Activated CD8-positive, alpha-beta T cell treated with anti-CD3 and anti-CD28 coated beads for 36 hours (primary cell): ENCODE results near the gene CDK19. TPM values are rescaled to one million over a fixed set of nuclear protein-coding genes. Genes with fewer than 3 reads are reported as not detected.

ENCODE experiments used
- ATAC-seq: fragments of 200-7000 bp; cut with Tn5 transposase; one replicate; pipeline ENCODE4 v1.10.0; 2021; ENCODE audit warnings: mild to moderate bottlenecking, moderate library complexity
- CTCF ChIA-PET: fragments of 350-600 bp; sonication (Branson Sonifier 250); formaldehyde crosslinking; loops from one replicate; lab custom pipeline; 2021; ENCODE audit warnings: antibody characterized with exemption; lab: Charles Lee
- POLR2A ChIA-PET: fragments of 350-600 bp; sonication (Branson Sonifier 250); formaldehyde crosslinking; loops from one replicate; lab custom pipeline; 2021; ENCODE audit warnings: antibody characterized with exemption; lab: Charles Lee
- DNase-seq: peaks from one replicate; pipeline ENCODE4 v3.0.0-alpha.2; 2020
- H3K27ac Mint-ChIP-seq: one replicate; pipeline ENCODE4 v1.8.0; 2021; ENCODE audit warnings: mild to moderate bottlenecking, mixed read lengths
- H3K27me3 Mint-ChIP-seq: one replicate; pipeline ENCODE4 v1.8.0; 2021; ENCODE audit warnings: mixed read lengths
- H3K36me3 Mint-ChIP-seq: one replicate; pipeline ENCODE4 v1.8.0; 2021; ENCODE audit warnings: low read depth, mixed read lengths
- H3K4me1 Mint-ChIP-seq: one replicate; pipeline ENCODE4 v1.8.0; 2021; ENCODE audit warnings: low read depth, mixed read lengths
- H3K4me3 Mint-ChIP-seq: one replicate; pipeline ENCODE4 v1.8.0; 2021; ENCODE audit warnings: mild to moderate bottlenecking, moderate library complexity, mixed read lengths
- H3K9me3 Mint-ChIP-seq: one replicate; pipeline ENCODE4 v1.8.0; 2021; ENCODE audit warnings: mixed read lengths
- intact Hi-C: fragments of 100-400 bp; cut with micrococcal nuclease; formaldehyde crosslinking; loops from one replicate; pipeline ENCODE4 v1.10.0; 2022
- total RNA-seq, 2 experiments: library from RNA; stranded (reverse); gene quantifications; one replicate each; pipeline ENCODE4 v1.2.3, GENCODE V29; 2021
- TF ChIP-seq, protein P1 (sequence below): fragments of 200-600 bp; IDR thresholded peaks from one replicate; pipeline ENCODE4 v1.8.0; 2022; ENCODE audit warnings: antibody characterized with exemption, mild to moderate bottlenecking

CDK19 gene
- total RNA-seq, 2 experiments from 2014 or later: 11.8 to 13.1 TPM

DNA sequence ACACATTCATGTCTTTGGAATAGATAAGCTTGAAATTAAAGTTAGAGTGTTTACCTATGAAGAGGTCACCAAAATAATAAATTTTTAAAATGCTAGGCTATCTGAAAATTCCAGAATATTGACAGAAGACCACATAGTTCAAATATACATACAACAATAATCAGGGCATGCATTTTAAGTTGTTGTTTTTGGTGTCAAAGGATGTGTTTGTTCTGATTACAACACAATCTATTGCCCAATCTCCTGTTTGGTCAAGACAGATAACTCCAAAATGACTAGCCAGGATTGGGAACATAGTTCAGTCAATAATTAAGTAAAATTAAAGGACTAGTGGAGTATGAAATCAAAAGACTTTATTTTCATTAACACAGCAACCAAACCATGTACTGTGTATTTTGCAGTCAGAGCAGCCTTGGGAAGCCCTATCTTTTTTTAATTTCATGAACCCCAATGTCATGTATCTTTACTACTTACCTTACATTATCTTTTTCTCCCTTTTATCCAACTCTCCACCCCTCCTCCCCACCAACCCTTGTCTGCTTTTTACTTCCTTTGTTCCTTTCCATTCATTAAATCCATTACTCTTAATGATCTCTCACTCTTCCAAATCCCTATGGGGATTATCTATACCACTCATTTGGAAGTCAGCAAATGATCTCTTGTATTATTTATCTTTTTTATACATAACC is 111.2 kb downstream of the CDK19 start:
- intact Hi-C loops: no loop called here
- no peaks in the 10 kb centered on the region for H3K9me3 Mint-ChIP-seq
- TF ChIP-seq, protein P1, sequence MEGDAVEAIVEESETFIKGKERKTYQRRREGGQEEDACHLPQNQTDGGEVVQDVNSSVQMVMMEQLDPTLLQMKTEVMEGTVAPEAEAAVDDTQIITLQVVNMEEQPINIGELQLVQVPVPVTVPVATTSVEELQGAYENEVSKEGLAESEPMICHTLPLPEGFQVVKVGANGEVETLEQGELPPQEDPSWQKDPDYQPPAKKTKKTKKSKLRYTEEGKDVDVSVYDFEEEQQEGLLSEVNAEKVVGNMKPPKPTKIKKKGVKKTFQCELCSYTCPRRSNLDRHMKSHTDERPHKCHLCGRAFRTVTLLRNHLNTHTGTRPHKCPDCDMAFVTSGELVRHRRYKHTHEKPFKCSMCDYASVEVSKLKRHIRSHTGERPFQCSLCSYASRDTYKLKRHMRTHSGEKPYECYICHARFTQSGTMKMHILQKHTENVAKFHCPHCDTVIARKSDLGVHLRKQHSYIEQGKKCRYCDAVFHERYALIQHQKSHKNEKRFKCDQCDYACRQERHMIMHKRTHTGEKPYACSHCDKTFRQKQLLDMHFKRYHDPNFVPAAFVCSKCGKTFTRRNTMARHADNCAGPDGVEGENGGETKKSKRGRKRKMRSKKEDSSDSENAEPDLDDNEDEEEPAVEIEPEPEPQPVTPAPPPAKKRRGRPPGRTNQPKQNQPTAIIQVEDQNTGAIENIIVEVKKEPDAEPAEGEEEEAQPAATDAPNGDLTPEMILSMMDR: no peak
- DNase-seq: no peak
- POLR2A ChIA-PET: no interaction called here
- no peak overlapping the region for H3K4me3 Mint-ChIP-seq
- peaks cover 3% of the 10 kb centered on the region for H3K4me1 Mint-ChIP-seq
- CTCF ChIA-PET: no interaction called here
- no peak for ATAC-seq
- no peaks in the 10 kb centered on the region for H3K27me3 Mint-ChIP-seq
- H3K36me3 Mint-ChIP-seq: no peaks in the 10 kb centered on the region
- no peak overlapping the region for H3K27ac Mint-ChIP-seq

DNA sequence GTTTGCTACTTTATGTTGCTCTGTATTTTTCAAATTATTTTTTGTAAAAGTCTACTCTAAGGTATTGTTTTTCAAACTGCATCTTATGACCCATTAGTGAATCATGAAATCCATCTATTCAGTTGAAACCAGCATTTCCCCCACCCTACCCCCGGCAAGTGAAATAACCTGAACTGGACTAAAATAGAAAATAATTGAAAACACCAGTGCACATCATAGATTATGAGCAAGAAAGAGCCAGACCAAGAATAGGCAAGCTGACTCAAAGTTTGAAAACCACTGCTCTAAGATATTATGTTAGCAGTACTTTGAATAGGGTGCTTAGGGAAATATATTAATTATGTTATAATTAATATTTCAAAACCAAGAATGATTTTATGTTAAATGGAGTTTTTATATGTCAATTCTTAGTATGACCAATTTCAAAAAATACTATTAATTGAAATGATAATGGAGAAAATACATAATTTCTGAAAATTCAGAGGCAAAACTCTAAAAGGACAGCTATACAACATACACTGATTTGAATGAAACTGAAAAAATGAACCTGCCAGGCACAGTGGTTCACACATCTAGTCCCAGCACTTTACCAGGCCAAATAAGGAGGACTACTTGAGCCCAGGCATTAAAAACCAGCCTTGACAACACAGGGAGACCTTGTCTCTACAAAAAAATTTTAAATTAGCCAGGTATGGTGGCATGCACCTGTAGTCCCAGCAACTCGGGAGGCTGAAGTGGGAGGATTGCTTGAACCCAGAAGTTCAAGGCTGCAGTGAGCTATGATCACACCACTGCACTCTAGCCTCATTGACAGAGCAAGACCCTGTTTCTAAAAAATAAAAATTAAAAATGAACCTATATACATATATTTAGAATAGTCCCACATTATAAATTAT is 112.0 kb downstream of the CDK19 start:
- TF ChIP-seq, protein P1: no peak
- H3K27ac Mint-ChIP-seq: no peak overlapping the region
- no peak overlapping the region for H3K4me3 Mint-ChIP-seq
- ATAC-seq (no peak), DNase-seq (no peak)
- intact Hi-C loops: no loop called here
- no peaks in the 10 kb centered on the region for H3K36me3 Mint-ChIP-seq
- no peaks in the 10 kb centered on the region for H3K27me3 Mint-ChIP-seq
- CTCF ChIA-PET: no interaction called here
- POLR2A ChIA-PET: no interaction called here
- no peaks in the 10 kb centered on the region for H3K9me3 Mint-ChIP-seq
- H3K4me1 Mint-ChIP-seq: peaks cover 3% of the 10 kb centered on the region

DNA sequence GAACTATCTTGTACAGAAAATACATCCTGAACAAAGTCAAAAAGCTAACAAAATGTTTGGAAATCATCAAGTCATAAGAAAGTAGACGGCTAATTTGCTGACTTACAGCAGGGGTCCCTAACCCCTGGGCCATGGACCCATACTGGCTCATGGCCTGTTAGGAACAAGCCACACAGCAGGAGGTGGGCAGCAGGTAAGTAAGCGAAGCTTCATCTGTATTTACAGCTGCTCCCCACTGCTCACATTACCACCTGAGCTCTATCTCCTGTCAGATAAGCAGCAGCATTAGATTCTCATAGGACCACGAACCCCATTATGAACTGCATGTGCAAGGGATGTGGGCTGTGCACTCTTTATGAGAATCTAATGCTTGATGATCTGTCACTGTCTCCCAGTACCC is 115.5 kb downstream of the CDK19 start:
- Mint-ChIP-seq H3K4me3 (no peak overlapping the region), H3K36me3 (no peaks in the 10 kb centered on the region), H3K4me1 (peaks cover 3% of the 10 kb centered on the region), H3K27me3 (no peaks in the 10 kb centered on the region), H3K27ac (no peak overlapping the region), H3K9me3 (no peaks in the 10 kb centered on the region)
- intact Hi-C loops: no loop called here
- ChIA-PET CTCF (interaction anchor here (1.4 kb wide), 1 partner anchor 17 kb away, joined by 4 read pairs; no protein-coding TSS in a partner anchor), POLR2A (no interaction called here)
- DNase-seq (no peak), ATAC-seq (no peak)
- TF ChIP-seq, protein P1: no peak

DNA sequence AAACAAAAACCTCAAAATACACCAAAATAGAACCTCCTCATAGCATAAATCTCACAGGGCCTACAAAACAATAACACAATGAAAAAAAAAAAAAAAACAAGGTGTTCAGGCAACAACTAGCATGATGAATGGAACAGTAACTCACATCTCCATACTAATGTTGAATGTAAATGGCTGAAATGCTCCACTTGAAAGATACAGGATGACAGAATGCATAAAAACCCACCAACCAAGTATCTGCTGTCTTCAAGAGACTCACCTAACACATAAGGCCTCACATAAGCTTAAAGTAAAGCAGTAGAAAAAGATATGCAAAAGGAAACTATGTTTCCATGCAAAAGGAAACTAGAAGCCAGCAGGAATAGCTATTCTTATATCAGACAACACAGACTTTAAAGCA is 121.3 kb downstream of the CDK19 start:
- Mint-ChIP-seq H3K27me3 (no peaks in the 10 kb centered on the region), H3K4me3 (no peak overlapping the region), H3K27ac (no peak overlapping the region), H3K4me1 (peaks cover 6% of the 10 kb centered on the region), H3K36me3 (no peaks in the 10 kb centered on the region), H3K9me3 (peaks cover 5% of the 10 kb centered on the region)
- TF ChIP-seq, protein P1: no peak
- ChIA-PET POLR2A (no interaction called here), CTCF (interaction anchor here (1.4 kb wide), 1 partner anchor 12 kb away, joined by 3 read pairs; no protein-coding TSS in a partner anchor)
- ATAC-seq: no peak
- no peak for DNase-seq
- intact Hi-C loops: no loop called here

DNA sequence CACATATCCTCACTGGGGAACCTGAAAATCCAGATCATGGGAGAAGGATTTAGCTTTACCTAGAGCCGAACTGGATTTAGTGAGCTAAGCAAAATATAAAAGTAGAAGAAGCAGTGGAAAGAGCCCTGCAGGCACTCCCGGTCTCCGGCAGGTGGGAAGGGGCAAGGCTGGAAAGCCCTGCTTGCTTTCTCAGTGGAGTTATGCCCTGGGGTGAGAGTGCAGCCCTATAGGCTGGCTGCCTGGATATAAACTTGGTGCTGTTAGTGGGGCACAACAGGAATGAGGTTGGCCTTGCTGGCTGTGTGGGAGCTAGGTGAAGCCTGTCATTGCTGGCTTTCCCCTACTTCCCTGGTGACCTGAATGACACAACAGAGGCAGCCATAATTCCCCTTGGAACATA is 122.0 kb downstream of the CDK19 start:
- H3K4me3 Mint-ChIP-seq: no peak overlapping the region
- no peaks in the 10 kb centered on the region for H3K27me3 Mint-ChIP-seq
- ATAC-seq (no peak), DNase-seq (no peak)
- H3K36me3 Mint-ChIP-seq: no peaks in the 10 kb centered on the region
- peaks cover 5% of the 10 kb centered on the region for H3K9me3 Mint-ChIP-seq
- TF ChIP-seq, protein P1: no peak
- peaks cover 13% of the 10 kb centered on the region for H3K4me1 Mint-ChIP-seq
- POLR2A ChIA-PET: no interaction called here
- H3K27ac Mint-ChIP-seq: no peak overlapping the region
- intact Hi-C loops: no loop called here
- CTCF ChIA-PET: interaction anchor here (1.4 kb wide), 1 partner anchor 12 kb away, joined by 3 read pairs; no protein-coding TSS in a partner anchor
